Measurements from ENCODE around the gene ABR.
"Not testable (repeated sequence)": the region's sequence is repeated elsewhere in the genome, so short reads cannot be mapped to it uniquely, and the experiment has no call there.

The ABR gene

GRCh38 chr17:1050246-1050995 lies 129.4 kb downstream of the ABR start:
- DNase-seq (ENCODE audit: low read depth in 1 of 2, low spot score in 1 of 2) = no peak

GRCh38 chr17:1049446-1050225 lies 130.1 kb downstream of the ABR start:
- no peak for DNase-seq (ENCODE audit: low read depth in 1 of 2, low spot score in 1 of 2)

GRCh38 chr17:1048516-1049115 lies 131.2 kb downstream of the ABR start:
- not testable (repeated sequence) for DNase-seq (ENCODE audit: low read depth in 1 of 2, low spot score in 1 of 2)

GRCh38 chr17:1047879-1048470 lies 131.8 kb downstream of the ABR start:
- no peak for DNase-seq (ENCODE audit: low read depth in 1 of 2, low spot score in 1 of 2)

- DNase-seq (ENCODE audit: low read depth in 1 of 2, low spot score in 1 of 2) = no peak
Observed at GRCh38 chr17:1047177-1047878, 132.5 kb downstream of the ABR start.

- DNase-seq (ENCODE audit: low read depth in 1 of 2, low spot score in 1 of 2) = no peak
Observed at GRCh38 chr17:1045456-1045855, 134.3 kb downstream of the ABR start.

GRCh38 chr17:1044387-1045009 lies 135.3 kb downstream of the ABR start:
- not testable (repeated sequence) for DNase-seq (ENCODE audit: low read depth in 1 of 2, low spot score in 1 of 2)

GRCh38 chr17:1043601-1044251 lies 136.1 kb downstream of the ABR start:
- DNase-seq (ENCODE audit: low read depth in 1 of 2, low spot score in 1 of 2) = no peak

- DNase-seq (ENCODE audit: low read depth in 1 of 2, low spot score in 1 of 2) = no peak
Observed at GRCh38 chr17:1042486-1042885, 137.3 kb downstream of the ABR start.

GRCh38 chr17:1041746-1042145 lies 138.0 kb downstream of the ABR start:
- DNase-seq (ENCODE audit: low read depth in 1 of 2, low spot score in 1 of 2) = no peak

- DNase-seq (ENCODE audit: low read depth in 1 of 2, low spot score in 1 of 2) = no peak
Observed at GRCh38 chr17:1040216-1040600, 139.6 kb downstream of the ABR start.

GRCh38 chr17:1039511-1040215 lies 140.1 kb downstream of the ABR start:
- no peak for DNase-seq (ENCODE audit: low read depth in 1 of 2, low spot score in 1 of 2)

- no peak for DNase-seq (ENCODE audit: low read depth in 1 of 2, low spot score in 1 of 2)
Observed at GRCh38 chr17:1039123-1039507, 140.7 kb downstream of the ABR start.

- no peak for DNase-seq (ENCODE audit: low read depth in 1 of 2, low spot score in 1 of 2)
Observed at GRCh38 chr17:1038459-1039122, 141.2 kb downstream of the ABR start.

GRCh38 chr17:1037238-1037879 lies 142.4 kb downstream of the ABR start:
- no peak for DNase-seq (ENCODE audit: low read depth in 1 of 2, low spot score in 1 of 2)

- no peak for DNase-seq (ENCODE audit: low read depth in 1 of 2, low spot score in 1 of 2)
Observed at GRCh38 chr17:1036845-1037237, 142.9 kb downstream of the ABR start.

GRCh38 chr17:1036171-1036844 lies 143.5 kb downstream of the ABR start:
- DNase-seq (ENCODE audit: low read depth in 1 of 2, low spot score in 1 of 2) = no peak

GRCh38 chr17:1035546-1036170 lies 144.1 kb downstream of the ABR start:
- no peak for DNase-seq (ENCODE audit: low read depth in 1 of 2, low spot score in 1 of 2)
